Inferior parietal cortex (tissue), 1 donor: Measurements from ENCODE around the gene SMC1B.
"Not testable (repeated sequence)": the region's sequence is repeated elsewhere in the genome, so short reads cannot be mapped to it uniquely, and the experiment has no call there.

Source experiments
- DNase-seq: peaks from one replicate; pipeline ENCODE4 v3.0.0-alpha.2; 2016; ENCODE audit errors: extremely low spot score

SMC1B gene

GRCh38 chr22:45344334-45344733, 69.1 kb downstream of the SMC1B start:
- no peak for DNase-seq

- no peak for DNase-seq
Measured at GRCh38 chr22:45343143-45343542, 70.3 kb downstream of the SMC1B start.

GRCh38 chr22:45341498-45341897, 71.9 kb downstream of the SMC1B start:
- DNase-seq, result no peak

- no peak for DNase-seq
Measured at GRCh38 chr22:45340323-45340722, 73.1 kb downstream of the SMC1B start.

- no peak for DNase-seq
Measured at GRCh38 chr22:45338795-45339194, 74.6 kb downstream of the SMC1B start.

GRCh38 chr22:45337536-45337935, 75.9 kb downstream of the SMC1B start:
- DNase-seq, result no peak

GRCh38 chr22:45336971-45337431, 76.4 kb downstream of the SMC1B start:
- no peak for DNase-seq

GRCh38 chr22:45335854-45336522, 77.4 kb downstream of the SMC1B start:
- no peak for DNase-seq

- DNase-seq, result no peak
Measured at GRCh38 chr22:45335021-45335818, 78.2 kb downstream of the SMC1B start.

GRCh38 chr22:45334528-45334927, 78.9 kb downstream of the SMC1B start:
- DNase-seq, result peak; percentile 39

- no peak for DNase-seq
Measured at GRCh38 chr22:45334068-45334467, 79.3 kb downstream of the SMC1B start.

GRCh38 chr22:45332001-45332400, 81.4 kb downstream of the SMC1B start:
- no peak for DNase-seq

- DNase-seq, result no peak
Measured at GRCh38 chr22:45331486-45331885, 81.9 kb downstream of the SMC1B start.

- no peak for DNase-seq
Measured at GRCh38 chr22:45330548-45330947, 82.9 kb downstream of the SMC1B start.

- peak; percentile 39 for DNase-seq
Measured at GRCh38 chr22:45329530-45329936, 83.9 kb downstream of the SMC1B start.

- no peak for DNase-seq
Measured at GRCh38 chr22:45328822-45329529, 84.4 kb downstream of the SMC1B start.

GRCh38 chr22:45328261-45328660, 85.1 kb downstream of the SMC1B start:
- not testable (repeated sequence) for DNase-seq

- DNase-seq, result no peak
Measured at GRCh38 chr22:45324311-45324711, 89.1 kb downstream of the SMC1B start.

GRCh38 chr22:45323695-45324094, 89.7 kb downstream of the SMC1B start:
- DNase-seq, result no peak

- no peak for DNase-seq
Measured at GRCh38 chr22:45322873-45323525, 90.4 kb downstream of the SMC1B start.

GRCh38 chr22:45321827-45322226, 91.6 kb downstream of the SMC1B start:
- no peak for DNase-seq
